HG03558 (cell line): Measurements from ENCODE around the gene HKDC1.

Source experiments
- ATAC-seq: cut with Tn5 transposase; IDR thresholded peaks from one replicate; pipeline ENCODE4 v1.9.1; 2021; ENCODE audit warnings: moderate number of reproducible peaks; ENCODE audit not compliant: unreplicated experiment; ENCODE audit errors: extremely low read depth

Gene HKDC1

DNA sequence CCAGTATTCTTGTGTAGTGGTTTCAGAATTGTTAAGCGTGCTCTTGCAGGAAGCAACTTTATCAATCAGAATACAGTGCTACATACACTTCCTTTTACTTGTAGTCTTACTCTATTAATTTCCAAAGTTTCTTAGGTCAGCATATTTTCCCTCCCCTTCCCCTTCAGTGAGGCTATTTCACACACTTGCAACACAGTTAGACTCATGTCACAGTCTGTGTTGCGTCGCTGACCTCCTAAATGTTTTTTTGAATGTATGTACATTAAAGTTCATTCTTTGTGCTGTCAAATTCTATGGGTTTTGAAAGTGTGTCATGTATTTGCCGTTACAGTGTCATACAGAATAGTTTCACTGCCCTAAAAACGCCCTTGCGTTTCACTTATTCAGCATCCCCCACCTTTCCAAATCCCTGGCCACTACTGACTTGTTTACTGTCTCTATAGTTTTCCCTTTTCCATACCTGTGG is 5.4 kb upstream of the HKDC1 start:
- no peak for ATAC-seq

DNA sequence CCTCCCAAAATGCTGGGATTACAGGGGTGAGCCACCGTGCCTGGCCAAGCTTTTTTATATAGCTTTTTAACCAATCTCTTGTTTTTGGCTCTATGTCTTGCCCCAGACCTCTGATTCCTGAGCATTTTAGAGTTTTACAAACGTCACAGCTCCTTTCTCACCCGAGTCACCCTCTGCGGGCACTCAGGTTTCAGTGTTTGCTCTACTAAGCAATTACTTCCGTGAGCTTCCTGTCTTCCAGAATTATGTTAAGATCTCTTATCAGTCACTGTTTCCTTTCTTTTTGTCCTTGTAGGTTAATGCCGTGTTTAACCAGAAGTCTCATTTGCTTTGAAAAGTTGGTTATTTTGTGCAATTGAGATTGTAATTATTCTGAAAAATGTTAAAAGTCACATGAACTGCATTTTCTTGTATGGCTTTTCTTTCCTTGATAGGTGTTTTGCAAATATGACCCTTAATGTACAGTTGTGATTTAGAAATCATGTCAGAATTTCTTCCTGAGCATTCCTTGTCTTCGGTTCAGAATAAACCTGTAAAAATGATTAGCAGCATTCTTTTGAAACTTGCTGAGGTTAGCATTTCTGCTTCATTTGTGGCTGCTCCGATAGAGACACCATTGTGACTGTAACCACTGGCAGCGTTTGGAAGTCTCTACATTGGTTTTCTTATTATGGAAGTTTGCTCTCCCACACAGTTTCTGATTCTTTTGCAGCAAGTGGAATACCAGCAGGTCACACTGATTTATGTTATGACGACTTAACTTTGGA is 4.5 kb upstream of the HKDC1 start:
- ATAC-seq = no peak

DNA sequence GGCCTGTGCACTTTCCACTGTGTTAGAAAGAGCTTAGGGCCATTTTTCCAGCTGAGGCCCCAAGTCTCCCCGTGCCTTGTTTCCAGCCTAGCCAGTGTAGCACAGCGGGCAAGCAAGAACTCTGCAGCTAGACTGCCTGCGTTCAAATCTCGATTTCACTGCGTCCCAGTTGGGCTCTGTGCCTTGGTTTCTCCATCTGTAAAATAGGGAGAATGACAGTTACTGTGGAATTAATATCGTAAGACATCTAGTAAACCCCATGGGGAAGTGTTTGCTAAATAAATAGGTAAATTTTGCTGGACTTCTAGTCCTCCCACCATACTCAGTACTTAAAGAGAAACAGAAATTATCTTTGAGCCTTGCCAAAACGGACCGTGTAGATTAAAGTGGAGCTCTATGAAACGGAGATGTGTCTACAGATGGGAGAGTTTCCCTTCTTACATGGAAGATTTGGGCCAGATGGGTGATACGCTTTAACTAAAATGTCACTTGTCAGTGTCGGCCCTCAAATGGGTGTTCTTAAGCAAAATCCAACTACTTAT is 3.5 kb upstream of the HKDC1 start:
- ATAC-seq = no peak

DNA sequence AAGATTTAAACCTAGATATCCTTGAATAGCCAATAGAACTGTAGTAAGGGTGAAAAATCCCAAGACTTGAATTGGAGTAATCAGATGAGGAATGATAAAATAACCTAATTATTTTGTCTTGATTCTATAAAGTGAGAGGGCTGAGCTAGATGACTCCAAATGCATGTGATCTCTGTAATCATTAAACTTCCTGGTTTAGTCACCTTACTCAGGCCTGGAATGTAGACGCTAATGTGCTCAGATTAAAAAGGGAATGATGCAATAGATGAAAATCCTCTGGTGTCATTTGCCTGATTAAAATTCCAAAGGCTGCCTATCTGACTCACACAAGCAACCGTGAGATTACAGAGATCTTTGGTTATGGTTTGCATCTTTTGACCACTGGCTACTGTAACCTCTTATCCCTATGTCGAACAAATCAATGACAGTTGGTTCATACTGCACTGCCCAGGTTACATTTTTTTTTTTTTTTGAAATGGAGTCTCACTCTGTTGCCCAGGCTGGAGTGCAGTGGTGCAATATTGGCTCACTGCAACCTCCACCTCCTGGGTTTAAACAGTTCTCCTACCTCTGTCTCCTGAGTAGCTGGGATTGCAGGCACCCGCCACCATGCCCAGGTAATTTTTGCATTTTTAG is 2.9 kb upstream of the HKDC1 start:
- no peak for ATAC-seq

DNA sequence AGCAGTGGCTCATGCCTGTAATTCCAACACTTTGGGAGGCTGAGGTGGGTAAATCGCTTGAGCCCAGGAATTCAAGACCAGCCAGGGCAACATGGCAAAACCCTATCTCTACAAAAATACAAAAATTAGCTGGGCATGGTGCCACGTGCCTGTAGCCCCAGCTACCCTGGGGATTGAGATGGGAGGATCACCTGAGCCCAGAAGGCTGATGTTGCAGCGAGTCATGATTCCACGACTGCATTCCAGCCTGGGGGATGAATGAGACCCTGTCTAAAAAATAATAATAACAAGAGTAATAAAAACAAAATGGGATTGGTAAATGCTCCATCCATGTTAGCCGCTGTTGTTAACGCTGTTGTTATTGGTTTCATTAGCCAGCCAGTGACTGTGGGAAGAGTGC is 1.3 kb upstream of the HKDC1 start:
- no peak for ATAC-seq

DNA sequence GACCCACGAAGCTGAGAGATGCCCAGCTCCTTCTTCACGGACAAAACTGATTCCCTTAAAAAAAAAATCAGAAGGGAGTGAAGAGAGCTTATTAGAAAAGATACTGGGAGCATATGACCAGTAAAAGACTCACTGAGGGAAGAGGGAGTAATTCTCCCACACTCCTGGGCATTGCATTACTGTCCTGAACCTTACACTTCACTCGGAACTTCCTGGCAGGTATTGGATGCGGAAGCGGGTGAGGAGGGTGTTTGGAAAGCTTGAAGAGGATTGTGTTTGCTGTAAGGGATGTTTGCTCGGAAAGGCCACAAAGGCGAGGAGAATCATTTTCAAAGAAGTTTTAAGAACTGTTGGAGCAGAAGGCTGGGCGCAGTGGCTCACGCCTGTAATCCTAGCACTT is 375 bp downstream of the HKDC1 start:
- no peak for ATAC-seq

DNA sequence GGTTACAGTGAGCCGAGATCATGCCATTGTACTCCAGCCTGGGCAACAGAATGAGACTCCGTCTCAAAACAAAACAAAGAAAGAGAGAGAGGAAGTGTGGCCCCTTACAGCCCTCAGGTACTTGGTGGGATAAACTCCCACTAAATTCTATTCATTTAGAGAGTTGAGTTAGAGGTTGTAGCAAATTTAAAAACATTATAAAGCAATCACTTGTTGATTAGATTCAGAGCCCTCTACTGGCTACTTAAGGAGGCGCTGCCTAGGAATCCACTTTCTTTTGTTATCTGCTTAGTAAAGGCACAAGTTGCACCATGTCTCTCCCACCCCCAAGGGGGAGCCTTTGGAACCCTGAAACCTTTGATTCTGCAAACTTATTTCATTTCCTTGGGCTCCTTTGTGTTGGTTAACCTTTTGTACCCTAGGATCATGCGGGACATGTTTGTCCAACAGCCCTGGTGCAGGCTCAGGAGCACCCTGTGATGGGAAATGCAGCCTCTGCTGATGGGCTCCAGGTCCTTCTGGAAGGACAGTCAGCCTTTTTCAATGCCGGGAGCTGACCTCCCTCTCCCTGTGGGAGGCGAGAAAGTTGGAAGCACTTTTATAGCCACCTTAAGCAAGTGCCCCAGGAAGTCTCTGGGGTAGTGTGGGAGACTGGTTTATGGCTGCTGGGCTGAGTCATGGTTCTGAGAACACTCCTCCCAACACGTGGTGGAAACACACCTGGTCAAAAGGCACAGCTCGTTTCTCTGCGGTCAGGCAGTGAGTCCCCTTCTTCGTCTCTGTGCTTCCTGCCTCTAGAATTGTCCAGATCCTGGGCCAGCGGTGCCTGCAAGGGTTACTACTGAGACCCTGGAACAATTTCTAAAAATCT is 2.3 kb downstream of the HKDC1 start:
- ATAC-seq = peak; percentile 96

DNA sequence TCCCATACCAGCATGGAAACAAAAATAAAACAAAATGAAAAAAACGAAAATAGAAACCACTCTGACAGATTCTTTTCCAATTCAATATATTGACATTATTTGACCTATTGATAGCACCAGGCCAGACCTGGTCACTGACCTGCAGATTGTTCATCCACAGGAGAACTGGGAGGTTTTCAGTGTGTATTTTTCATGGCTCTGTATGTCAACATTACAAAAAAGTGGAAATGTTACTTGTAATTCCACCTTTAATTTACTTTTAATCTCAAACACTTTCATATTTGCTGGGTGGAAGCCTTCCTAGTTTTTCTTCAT is 2.9 kb downstream of the HKDC1 start:
- ATAC-seq = peak; percentile 6

DNA sequence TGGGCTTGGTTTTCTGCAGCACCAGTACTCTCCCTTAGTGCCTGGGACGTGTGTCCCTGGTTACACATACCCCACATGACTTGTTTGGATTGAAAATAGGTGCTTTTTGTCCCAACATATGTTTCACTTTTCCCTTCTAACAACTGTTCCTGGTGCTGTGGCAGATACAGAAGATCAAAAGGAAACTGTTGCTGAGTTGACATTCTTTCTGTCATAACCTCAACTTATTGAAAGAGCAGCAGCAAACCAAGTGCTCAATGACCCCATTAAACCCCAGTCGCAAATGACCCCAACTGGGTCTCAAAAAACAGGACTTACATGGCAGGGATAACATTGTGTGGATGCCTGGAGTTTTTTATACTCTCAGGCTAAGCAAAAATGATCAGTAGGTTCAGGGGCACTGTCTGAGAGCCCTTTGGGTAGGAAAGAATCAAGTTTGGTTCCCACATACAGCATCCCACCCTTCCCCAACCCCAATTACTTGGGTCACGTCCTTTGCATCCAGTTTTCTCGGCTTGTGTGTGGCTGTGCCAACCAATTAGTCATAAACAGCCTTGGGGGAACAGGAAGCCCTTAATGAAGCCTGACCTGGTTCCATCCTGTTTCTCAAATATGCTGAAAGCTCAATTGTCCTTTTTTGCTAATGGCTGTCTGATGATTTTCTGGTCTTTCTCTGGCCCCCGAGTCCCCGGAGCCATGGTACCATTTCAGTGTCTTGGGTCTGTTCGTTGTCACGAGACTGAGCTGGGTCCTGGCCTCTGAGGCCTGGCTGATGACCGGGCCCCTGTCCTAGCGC is 4.9 kb downstream of the HKDC1 start:
- ATAC-seq = no peak

DNA sequence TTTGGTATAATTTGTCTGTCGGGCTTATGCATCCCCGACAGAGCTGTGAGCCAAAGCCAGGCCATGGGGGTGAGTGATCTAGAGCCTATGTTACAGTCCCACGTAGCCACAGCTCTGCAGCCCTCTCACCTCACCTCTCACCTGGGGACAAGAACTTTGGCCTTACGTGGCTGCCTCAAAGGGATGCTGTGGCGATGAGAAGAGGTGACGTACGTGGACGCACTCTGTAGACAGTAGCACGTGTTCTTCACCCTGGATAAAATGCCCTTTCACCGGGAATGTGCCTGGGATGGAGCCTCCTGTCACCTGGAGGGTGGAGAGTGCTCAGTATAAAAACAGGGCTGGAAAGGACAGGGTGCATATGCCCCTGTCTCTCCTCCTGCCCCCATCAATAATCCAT is 5.5 kb downstream of the HKDC1 start:
- no peak for ATAC-seq

DNA sequence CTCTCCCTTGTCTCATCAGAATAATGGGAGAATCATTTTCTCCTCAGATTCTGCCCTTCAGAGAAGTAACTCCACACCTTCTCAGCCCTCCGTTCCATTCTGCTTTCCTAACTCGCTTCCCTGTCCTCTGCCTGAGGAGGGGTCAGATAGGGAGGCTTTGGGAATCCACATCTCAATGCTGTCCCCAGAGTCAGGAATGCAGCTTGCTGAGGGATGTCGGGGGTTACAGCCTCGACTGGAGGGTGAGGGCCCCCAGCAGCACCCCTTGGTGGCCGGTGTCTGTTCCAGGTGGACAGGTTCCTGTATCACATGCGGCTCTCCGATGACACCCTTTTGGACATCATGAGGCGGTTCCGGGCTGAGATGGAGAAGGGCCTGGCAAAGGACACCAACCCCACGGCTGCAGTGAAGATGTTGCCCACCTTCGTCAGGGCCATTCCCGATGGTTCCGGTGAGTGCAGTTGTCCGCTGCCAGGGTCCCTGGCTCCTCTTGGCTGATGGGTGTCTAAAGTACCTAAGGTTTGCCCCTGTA is 6.9 kb downstream of the HKDC1 start:
- no peak for ATAC-seq

DNA sequence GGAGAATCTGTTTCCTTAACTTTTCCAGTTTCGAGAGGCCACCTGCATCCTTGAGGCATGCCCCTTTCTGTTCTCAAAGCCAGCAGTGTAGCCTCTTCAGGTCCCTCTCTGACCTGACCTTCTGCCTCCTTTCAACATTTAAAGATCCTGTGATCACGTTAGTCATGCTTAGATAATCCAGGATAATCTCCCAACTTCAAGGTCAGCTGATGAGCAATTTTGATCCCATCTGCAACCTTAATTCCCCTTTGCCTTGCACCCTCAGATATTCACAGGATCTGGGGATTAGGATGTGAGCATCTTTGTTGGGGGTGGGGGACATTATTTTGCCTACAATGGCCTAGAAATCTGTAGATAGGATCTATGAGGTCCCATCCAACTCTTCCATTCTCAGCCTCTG is 8.0 kb downstream of the HKDC1 start:
- no peak for ATAC-seq

DNA sequence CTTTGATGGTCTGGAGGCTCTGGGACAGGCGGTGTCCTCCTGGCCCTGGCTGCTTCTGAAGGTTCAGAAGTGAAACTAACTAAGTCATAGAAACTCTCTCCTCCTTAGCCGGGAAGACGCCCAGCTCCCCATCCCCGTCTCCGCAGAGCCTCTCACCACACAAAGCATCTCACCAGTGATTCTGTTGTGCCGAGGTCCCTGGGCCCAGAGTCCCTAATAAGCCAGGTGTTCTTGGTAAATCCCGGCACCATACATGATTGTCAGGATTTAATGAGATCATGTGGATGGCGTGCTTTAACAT is 9.4 kb downstream of the HKDC1 start:
- no peak for ATAC-seq

DNA sequence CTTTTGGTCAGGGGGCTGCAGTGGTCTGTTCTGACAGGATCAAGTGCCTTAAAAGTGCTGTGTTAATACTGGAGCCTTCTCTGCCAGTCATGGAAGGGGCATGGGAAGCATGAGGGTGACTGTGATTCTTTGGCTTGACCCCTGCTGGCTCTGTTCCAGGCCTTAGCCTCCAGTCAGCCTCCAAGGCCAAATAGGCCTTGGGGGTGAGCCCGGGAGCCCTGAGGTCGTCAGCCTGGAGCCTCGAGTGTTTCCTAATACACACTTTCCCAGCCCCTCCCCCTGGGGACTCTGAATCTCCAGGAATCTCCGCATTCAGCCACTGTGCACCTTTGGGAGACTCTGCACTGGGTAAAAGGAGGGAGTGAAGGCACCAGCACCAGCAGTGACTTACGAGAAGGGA is 10.0 kb downstream of the HKDC1 start:
- no peak for ATAC-seq

DNA sequence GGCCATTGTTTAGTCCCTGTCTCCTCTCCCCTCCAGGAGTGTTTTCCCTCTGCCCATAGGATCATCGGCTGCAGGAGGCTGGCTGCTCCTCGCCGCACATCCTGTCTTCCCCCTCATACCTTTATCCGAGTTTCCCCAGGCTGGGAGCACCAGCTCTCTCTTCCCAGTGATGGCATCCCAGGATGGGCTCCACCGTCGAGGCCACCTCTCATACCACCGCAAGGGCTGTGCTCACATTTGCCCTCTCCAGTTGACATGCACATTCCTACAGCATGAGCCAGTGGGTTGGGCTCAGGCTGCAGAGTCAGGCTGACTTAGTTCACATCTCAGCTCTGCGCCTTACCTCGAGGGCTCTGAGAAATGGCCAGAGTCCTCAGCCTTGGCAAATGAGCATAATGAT is 12.1 kb downstream of the HKDC1 start:
- ATAC-seq = no peak

DNA sequence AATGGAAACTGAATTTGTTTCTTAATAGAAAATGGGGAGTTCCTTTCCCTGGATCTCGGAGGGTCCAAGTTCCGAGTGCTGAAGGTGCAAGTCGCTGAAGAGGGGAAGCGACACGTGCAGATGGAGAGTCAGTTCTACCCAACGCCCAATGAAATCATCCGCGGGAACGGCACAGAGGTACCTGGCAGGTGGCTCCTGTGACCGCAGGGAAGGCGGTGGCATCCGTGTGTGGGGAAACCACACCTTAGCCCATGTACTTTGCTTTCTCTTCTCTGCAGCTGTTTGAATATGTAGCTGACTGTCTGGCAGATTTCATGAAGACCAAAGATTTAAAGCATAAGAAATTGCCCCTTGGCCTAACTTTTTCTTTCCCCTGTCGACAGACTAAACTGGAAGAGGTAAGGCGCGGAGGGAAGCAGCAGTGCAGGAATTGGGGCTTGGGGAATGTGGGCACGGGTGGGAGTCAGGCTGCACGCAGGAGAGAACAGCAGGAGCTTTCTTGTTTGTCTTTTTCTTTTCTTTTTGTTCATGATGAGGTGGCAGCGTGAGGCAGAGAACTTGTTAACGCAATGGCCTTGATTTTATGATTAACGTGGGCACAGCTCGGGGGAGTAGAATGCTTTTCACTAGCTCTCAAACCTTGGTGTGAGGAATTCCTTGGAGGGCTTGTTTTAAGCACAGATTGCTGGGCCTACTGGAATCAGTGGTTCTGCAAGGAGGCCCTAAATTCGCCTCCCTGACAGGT is 12.8 kb downstream of the HKDC1 start:
- ATAC-seq = no peak

DNA sequence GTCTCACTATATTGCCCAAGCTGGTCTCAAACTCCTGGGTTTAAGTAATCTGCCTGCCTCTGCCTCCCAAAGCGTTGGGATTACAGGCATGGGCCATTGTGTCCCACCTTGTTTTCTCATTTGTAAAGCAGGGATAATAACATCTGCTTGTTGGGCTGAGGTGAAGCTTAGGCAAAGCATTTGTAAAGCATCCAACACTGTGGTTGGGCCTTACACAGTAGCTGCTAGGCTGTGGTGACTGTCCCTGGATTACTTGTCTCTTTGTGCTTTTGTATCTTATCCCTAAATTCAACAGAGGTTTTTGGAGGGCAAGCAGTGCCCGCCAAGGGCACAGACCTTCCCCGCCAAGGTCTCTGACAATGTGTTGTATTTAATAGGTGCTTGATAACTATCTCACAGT is 14.3 kb downstream of the HKDC1 start:
- ATAC-seq = no peak

DNA sequence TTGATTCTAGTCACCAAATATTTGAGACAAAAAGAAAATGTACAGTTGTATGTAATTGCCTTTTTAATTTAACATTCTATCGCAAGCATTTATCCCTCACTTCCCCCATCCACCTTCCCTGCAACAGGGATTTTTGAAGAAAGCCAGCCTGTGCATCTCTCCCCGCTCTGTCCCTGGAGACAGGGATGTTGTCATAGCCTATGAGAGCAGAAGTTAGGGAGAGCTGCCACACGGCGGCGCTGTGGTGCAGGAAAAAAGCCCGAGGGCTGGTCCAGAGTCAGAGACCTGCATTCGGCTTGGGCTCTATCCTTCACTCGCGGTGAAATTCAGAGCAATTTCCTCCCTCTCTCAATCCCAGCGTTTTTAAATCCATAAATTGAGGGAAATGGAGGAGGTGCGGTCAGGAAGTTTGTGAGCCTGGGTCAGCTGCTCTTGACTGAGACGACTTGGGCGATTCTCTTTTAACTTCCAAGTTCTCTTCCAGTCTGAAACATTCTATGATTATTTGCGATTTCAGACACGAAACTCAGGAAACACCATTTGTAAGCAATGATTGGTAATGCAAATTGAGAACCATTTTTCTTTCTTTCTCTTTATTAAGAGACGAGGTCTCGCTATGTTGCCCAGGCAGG is 17.5 kb downstream of the HKDC1 start:
- ATAC-seq = no peak

DNA sequence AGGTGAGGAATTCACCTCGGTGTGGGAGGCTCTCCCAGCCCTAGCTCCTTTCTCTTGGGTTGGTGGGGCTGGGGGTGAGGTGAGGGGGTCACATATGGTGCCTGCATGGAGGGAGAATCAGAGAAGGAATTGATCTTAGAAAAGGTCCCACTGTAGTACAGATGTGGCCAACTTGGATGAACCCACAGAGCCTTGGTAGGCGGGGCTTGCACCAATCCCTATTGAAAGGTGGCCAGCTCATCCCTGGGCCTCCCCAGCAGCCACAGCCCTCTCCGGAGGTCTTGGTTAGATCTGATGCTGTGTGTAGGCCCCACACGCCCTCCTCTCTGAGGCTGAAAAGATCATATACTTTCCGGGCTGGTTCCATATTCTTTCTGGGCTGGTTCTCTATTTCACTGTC is 19.0 kb downstream of the HKDC1 start:
- no peak for ATAC-seq
